Motor neuron (in vitro differentiated cells): ENCODE results near the gene CCR5AS.
"Not testable (repeated sequence)": the region's sequence is repeated elsewhere in the genome, so short reads cannot be mapped to it uniquely, and the experiment has no call there.

ENCODE experiments used
- ATAC-seq, 8 experiments: fragments of 200-7000 bp; cut with Tn5 transposase; replicated peaks in 6 of 8; 2 replicates each; pipeline ENCODE4 v1.8.0; 2021; ENCODE audit warnings: mild to moderate bottlenecking in 8 of 8, moderate library complexity in 8 of 8
- H3K27ac ChIP-seq, 2 donors: fragments of 250-450 bp; sonication (Bioruptor Pico); 2 replicates each; pipeline ENCODE4 v1.9.0; 2021; ENCODE audit warnings: antibody characterized with exemption in 2 of 2, mild to moderate bottlenecking in 2 of 2, moderate library complexity in 1 of 2
- H3K4me1 ChIP-seq, 2 donors: fragments of 250-450 bp; sonication (Bioruptor Pico); replicated peaks in 1 of 2; 2 replicates each; pipeline ENCODE4 v1.6.1; 2021; ENCODE audit warnings: antibody characterized with exemption in 2 of 2, mild to moderate bottlenecking in 2 of 2, moderate library complexity in 1 of 2
- H3K4me3 ChIP-seq, 5 donors: fragments of 250-450 bp; sonication (Bioruptor Pico); 2 replicates each; pipeline ENCODE4 v1.9.0; 2021; ENCODE audit warnings: antibody characterized with exemption in 5 of 5, mild to moderate bottlenecking in 5 of 5, moderate library complexity in 4 of 5
- WGBS, 10 experiments: fragments of 450-650 bp; shearing (Covaris generic); methylation state at CpG; one replicate each; pipeline ENCODE4 v1.0.0; 2022; 5-methylcytosine and 5-hydroxymethylcytosine counted together
- in situ Hi-C, 9 experiments: fragments of 400-800 bp; cut with MboI; loops; one replicate each; pipeline ENCODE4 v1.15.0; 2021; ENCODE audit warnings: low sequenced_read_pairs in 9 of 9, low pct_unique_long_range_greater_than_20kb in 2 of 9; ENCODE audit not compliant: unreplicated experiment in 9 of 9

Gene CCR5AS

GRCh38 chr3:46395766-46396530, 10.9 kb downstream of the CCR5AS start:
- no peak overlapping the region for H3K4me3 ChIP-seq
- no peak overlapping the region for H3K27ac ChIP-seq
- 19 to 86% (median 60%) methylated on average over 1 to 5 of the region's 6 CpGs; no CpG with 5 or more reads in 2 of the 10 experiments for WGBS, 10 experiments
- ATAC-seq, result no peak
- in situ Hi-C loops, result loop anchor here in 2 of 9 experiments (25.0 kb wide), 2 partner anchors 309 to 459 kb away; partner anchors contain the start of gene CXCR6 (in 1 of the 2)
- H3K4me1 ChIP-seq, result peaks cover 0 to 10% of the 10 kb centered on the region in 2 donors

- H3K27ac ChIP-seq, result no peak overlapping the region
- WGBS, 10 experiments, result 37 to 100% (median 84%) methylated on average over 2 to 6 of the region's 6 CpGs; no CpG with 5 or more reads in 2 of the 10 experiments
- no peak for ATAC-seq
- H3K4me3 ChIP-seq, result no peak overlapping the region
- H3K4me1 ChIP-seq, result peaks cover 0 to 5% of the 10 kb centered on the region in 2 donors
- in situ Hi-C loops, result loop anchor here in 2 of 9 experiments (25.0 kb wide), 2 partner anchors 308 to 458 kb away; partner anchors contain the start of gene CXCR6 (in 1 of the 2)
Measured at GRCh38 chr3:46395210-46395661, 11.6 kb downstream of the CCR5AS start.

- WGBS, 10 experiments, result 0 to 74% (median 66%) methylated on average over 1 to 6 of the region's 8 CpGs
- in situ Hi-C loops, result loop anchor here in 2 of 9 experiments (25.0 kb wide), 2 partner anchors 306 to 456 kb away; partner anchors contain the start of gene CXCR6 (in 1 of the 2)
- Histone ChIP-seq H3K4me3 (no peak overlapping the region), H3K27ac (no peak overlapping the region), H3K4me1 (no peaks in the 10 kb centered on the region)
- ATAC-seq, result peak in 3 of 8 experiments; percentile 19 to 80 (median 65)
Measured at GRCh38 chr3:46393554-46394434, 13.1 kb downstream of the CCR5AS start.

- no peaks in the 10 kb centered on the region for H3K4me1 ChIP-seq
- in situ Hi-C loops, result loop anchor here in 2 of 9 experiments (25.0 kb wide), 2 partner anchors 306 to 456 kb away; partner anchors contain the start of gene CXCR6 (in 1 of the 2)
- no peak overlapping the region for H3K4me3 ChIP-seq
- ATAC-seq, result no peak
- no peak overlapping the region for H3K27ac ChIP-seq
- WGBS, 10 experiments, result 17 to 89% (median 67%) methylated on average over 1 to 2 of the region's 2 CpGs; no CpG with 5 or more reads in 4 of the 10 experiments
Measured at GRCh38 chr3:46393011-46393410, 13.9 kb downstream of the CCR5AS start.

- H3K27ac ChIP-seq, H3K4me3 ChIP-seq, ATAC-seq, H3K4me1 ChIP-seq: not testable (repeated sequence)
- in situ Hi-C loops, result loop anchor here in 2 of 9 experiments (25.0 kb wide), 2 partner anchors 304 to 454 kb away; partner anchors contain the start of gene CXCR6 (in 1 of the 2)
- WGBS, 10 experiments, result 14 to 100% (median 85%) methylated on average over 1 to 5 of the region's 5 CpGs; no CpG with 5 or more reads in 2 of the 10 experiments
Measured at GRCh38 chr3:46391526-46391925, 15.3 kb downstream of the CCR5AS start.

- ATAC-seq, result no peak
- in situ Hi-C loops, result loop anchor here in 2 of 9 experiments (25.0 kb wide), 2 partner anchors 302 to 452 kb away; partner anchors contain the start of gene CXCR6 (in 1 of the 2)
- Histone ChIP-seq H3K4me3 (no peak overlapping the region), H3K4me1 (no peaks in the 10 kb centered on the region), H3K27ac (no peak overlapping the region)
- 40 to 85% (median 59%) methylated on average over 1 to 6 of the region's 6 CpGs; no CpG with 5 or more reads in 2 of the 10 experiments for WGBS, 10 experiments
Measured at GRCh38 chr3:46389306-46389705, 17.6 kb downstream of the CCR5AS start.

GRCh38 chr3:46388847-46389246, 18.0 kb downstream of the CCR5AS start:
- H3K4me3 ChIP-seq, H3K4me1 ChIP-seq, H3K27ac ChIP-seq, ATAC-seq: not testable (repeated sequence)
- 57 to 100% (median 84%) methylated on average over 1 to 4 of the region's 4 CpGs for WGBS, 10 experiments
- in situ Hi-C loops, result loop anchor here in 2 of 9 experiments (25.0 kb wide), 2 partner anchors 302 to 452 kb away; partner anchors contain the start of gene CXCR6 (in 1 of the 2)

- Histone ChIP-seq H3K4me1 (no peaks in the 10 kb centered on the region), H3K27ac (no peak overlapping the region), H3K4me3 (no peak overlapping the region)
- 11 to 75% (median 58%) methylated on average over 1 to 4 of the region's 4 CpGs; no CpG with 5 or more reads in 2 of the 10 experiments for WGBS, 10 experiments
- peak in 7 of 8 experiments; percentile 22 to 92 (median 30) for ATAC-seq
- in situ Hi-C loops, result loop anchor here in 2 of 9 experiments (25.0 kb wide), 2 partner anchors 299 to 449 kb away; partner anchors contain the start of gene CXCR6 (in 1 of the 2)
Measured at GRCh38 chr3:46386205-46386604, 20.7 kb downstream of the CCR5AS start.

- H3K4me1 ChIP-seq, result no peaks in the 10 kb centered on the region
- in situ Hi-C loops, result loop anchor here in 2 of 9 experiments (25.0 kb wide), 2 partner anchors 297 to 447 kb away; partner anchors contain the start of gene CXCR6 (in 1 of the 2)
- H3K4me3 ChIP-seq, result no peak overlapping the region
- 0 to 93% (median 50%) methylated on average over 1 to 4 of the region's 5 CpGs; no CpG with 5 or more reads in 1 of the 10 experiments for WGBS, 10 experiments
- no peak overlapping the region for H3K27ac ChIP-seq
- ATAC-seq, result no peak
Measured at GRCh38 chr3:46383951-46384330, 22.9 kb downstream of the CCR5AS start.

GRCh38 chr3:46383211-46383950, 23.5 kb downstream of the CCR5AS start:
- H3K4me1 ChIP-seq, result no peaks in the 10 kb centered on the region
- no peak overlapping the region for H3K27ac ChIP-seq
- WGBS, 10 experiments, result 0 to 100% (median 83%) methylated on average over 1 to 5 of the region's 6 CpGs; no CpG with 5 or more reads in 3 of the 10 experiments
- H3K4me3 ChIP-seq, result no peak overlapping the region
- no peak for ATAC-seq
- in situ Hi-C loops, result loop anchor here in 2 of 9 experiments (25.0 kb wide), 2 partner anchors 296 to 446 kb away; partner anchors contain the start of gene CXCR6 (in 1 of the 2)

GRCh38 chr3:46381625-46382024, 25.2 kb downstream of the CCR5AS start:
- WGBS, 10 experiments, result 0 to 100% (median 63%) methylated on average over 1 to 3 of the region's 3 CpGs
- H3K4me1 ChIP-seq, result no peaks in the 10 kb centered on the region

More at GRCh38 chr3:46381625-46382024, 25.2 kb downstream of the CCR5AS start:
- in situ Hi-C loops, result loop anchor here in 2 of 9 experiments (25.0 kb wide), 2 partner anchors 294 to 444 kb away; partner anchors contain the start of gene CXCR6 (in 1 of the 2)
- Histone ChIP-seq H3K4me3 (no peak overlapping the region), H3K27ac (no peak overlapping the region)
- ATAC-seq, result no peak
